Activated B cell treated with CpG ODN at 0.5 μM for 24 hours (primary cell): Measurements from ENCODE around the gene MEIOSIN. TPM values are rescaled to one million over a fixed set of nuclear protein-coding genes. Genes with fewer than 3 reads are reported as not detected.

Source experiments
- ATAC-seq: fragments of 200-7000 bp; cut with Tn5 transposase; one replicate; pipeline ENCODE4 v1.10.0; 2021; ENCODE audit warnings: low read depth, mild to moderate bottlenecking, moderate library complexity
- CTCF ChIA-PET: fragments of 350-600 bp; sonication (Branson Sonifier 250); formaldehyde crosslinking; loops from one replicate; lab custom pipeline; 2021; ENCODE audit warnings: antibody characterized with exemption; lab: Charles Lee
- POLR2A ChIA-PET: fragments of 350-600 bp; sonication (Branson Sonifier 250); formaldehyde crosslinking; loops from one replicate; lab custom pipeline; 2021; ENCODE audit warnings: antibody characterized with exemption; lab: Charles Lee
- DNase-seq: peaks from one replicate; pipeline ENCODE4 v3.0.0; 2022
- H3K27ac Mint-ChIP-seq: one replicate; pipeline ENCODE4 v1.8.0; 2020; ENCODE audit warnings: mixed read lengths
- H3K27me3 Mint-ChIP-seq: one replicate; pipeline ENCODE4 v1.8.0; 2021; ENCODE audit warnings: mixed read lengths
- H3K36me3 Mint-ChIP-seq: one replicate; pipeline ENCODE4 v1.8.0; 2021; ENCODE audit warnings: low read depth, mixed read lengths
- H3K4me1 Mint-ChIP-seq: one replicate; pipeline ENCODE4 v1.8.0; 2021; ENCODE audit warnings: mixed read lengths
- H3K4me3 Mint-ChIP-seq: one replicate; pipeline ENCODE4 v1.8.0; 2020; ENCODE audit warnings: mild to moderate bottlenecking, mixed read lengths
- H3K9me3 Mint-ChIP-seq: one replicate; pipeline ENCODE4 v1.8.0; 2020; ENCODE audit warnings: mixed read lengths
- intact Hi-C: fragments of 100-400 bp; cut with micrococcal nuclease; formaldehyde crosslinking; loops from one replicate; pipeline ENCODE4 v1.15.1; 2024
- total RNA-seq: library from RNA; stranded (reverse); gene quantifications from 2 replicates; pipeline ENCODE4 v1.2.3, GENCODE V29; 2022
- TF ChIP-seq, protein P1 (sequence below): fragments of 200-600 bp; IDR thresholded peaks from one replicate; pipeline ENCODE4 v1.8.0; 2022; ENCODE audit warnings: antibody characterized with exemption, mild to moderate bottlenecking

Gene MEIOSIN
- total RNA-seq, 1 donor from 2014 or later = not detected

DNA sequence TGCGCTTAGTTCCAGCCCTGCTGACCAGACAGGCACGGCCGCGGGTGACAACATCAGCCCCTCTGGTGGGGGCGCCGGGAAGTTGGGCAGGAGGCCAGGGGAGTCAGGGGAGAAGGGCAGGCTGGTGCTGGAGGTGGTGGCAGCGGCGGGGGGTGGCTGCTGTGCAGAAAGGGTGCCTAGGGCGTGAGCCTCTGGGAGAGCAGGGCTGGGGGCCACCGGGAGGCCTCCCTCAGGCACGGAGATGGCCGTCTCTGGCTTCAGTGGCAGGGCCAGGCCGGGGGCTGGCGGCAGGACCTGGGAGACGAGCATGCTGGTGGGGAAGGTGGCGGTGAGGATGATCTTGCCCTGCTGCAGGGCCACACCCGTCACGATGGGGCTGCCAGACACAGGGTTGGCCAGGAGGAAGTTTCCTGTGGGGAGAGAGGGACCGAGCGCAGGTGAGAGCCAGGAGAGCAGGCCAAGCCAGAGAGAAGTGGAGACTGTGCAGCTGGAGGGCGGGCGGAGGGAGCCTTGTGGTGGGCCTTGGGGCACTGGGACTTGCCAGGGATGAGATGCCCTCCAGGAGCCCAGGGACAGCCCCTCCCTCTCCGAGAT is 32.6 kb downstream of the MEIOSIN start:
- CTCF ChIA-PET = no interaction called here
- Mint-ChIP-seq H3K36me3 (no peaks in the 10 kb centered on the region), H3K4me3 (no peak overlapping the region), H3K27me3 (peaks cover 6% of the 10 kb centered on the region), H3K4me1 (peaks cover 9% of the 10 kb centered on the region), H3K27ac (no peak overlapping the region), H3K9me3 (no peaks in the 10 kb centered on the region)
- intact Hi-C loops = no loop called here
- ATAC-seq (no peak), DNase-seq (no peak)
- TF ChIP-seq, protein P1, sequence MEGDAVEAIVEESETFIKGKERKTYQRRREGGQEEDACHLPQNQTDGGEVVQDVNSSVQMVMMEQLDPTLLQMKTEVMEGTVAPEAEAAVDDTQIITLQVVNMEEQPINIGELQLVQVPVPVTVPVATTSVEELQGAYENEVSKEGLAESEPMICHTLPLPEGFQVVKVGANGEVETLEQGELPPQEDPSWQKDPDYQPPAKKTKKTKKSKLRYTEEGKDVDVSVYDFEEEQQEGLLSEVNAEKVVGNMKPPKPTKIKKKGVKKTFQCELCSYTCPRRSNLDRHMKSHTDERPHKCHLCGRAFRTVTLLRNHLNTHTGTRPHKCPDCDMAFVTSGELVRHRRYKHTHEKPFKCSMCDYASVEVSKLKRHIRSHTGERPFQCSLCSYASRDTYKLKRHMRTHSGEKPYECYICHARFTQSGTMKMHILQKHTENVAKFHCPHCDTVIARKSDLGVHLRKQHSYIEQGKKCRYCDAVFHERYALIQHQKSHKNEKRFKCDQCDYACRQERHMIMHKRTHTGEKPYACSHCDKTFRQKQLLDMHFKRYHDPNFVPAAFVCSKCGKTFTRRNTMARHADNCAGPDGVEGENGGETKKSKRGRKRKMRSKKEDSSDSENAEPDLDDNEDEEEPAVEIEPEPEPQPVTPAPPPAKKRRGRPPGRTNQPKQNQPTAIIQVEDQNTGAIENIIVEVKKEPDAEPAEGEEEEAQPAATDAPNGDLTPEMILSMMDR = no peak
- POLR2A ChIA-PET = no interaction called here

- peaks cover 12% of the 10 kb centered on the region for H3K4me1 Mint-ChIP-seq
- H3K27me3 Mint-ChIP-seq = peaks cover 6% of the 10 kb centered on the region
- H3K36me3 Mint-ChIP-seq = no peaks in the 10 kb centered on the region
- ATAC-seq (no peak), DNase-seq (no peak)
- POLR2A ChIA-PET = no interaction called here
- no peak overlapping the region for H3K4me3 Mint-ChIP-seq
- no peak overlapping the region for H3K27ac Mint-ChIP-seq
- intact Hi-C loops = no loop called here
- CTCF ChIA-PET = no interaction called here
- H3K9me3 Mint-ChIP-seq = no peaks in the 10 kb centered on the region
- TF ChIP-seq, protein P1 = no peak
Measured at GRCh38 chr19:45766296-45766868, 33.1 kb downstream of the MEIOSIN start.

GRCh38 chr19:45766869-45767346 is 33.7 kb downstream of the MEIOSIN start:
- Mint-ChIP-seq H3K27ac (no peak overlapping the region), H3K36me3 (no peaks in the 10 kb centered on the region), H3K27me3 (peaks cover 6% of the 10 kb centered on the region), H3K4me3 (no peak overlapping the region), H3K4me1 (peaks cover 12% of the 10 kb centered on the region), H3K9me3 (no peaks in the 10 kb centered on the region)
- CTCF ChIA-PET = no interaction called here
- DNase-seq (no peak), ATAC-seq (no peak)
- intact Hi-C loops = no loop called here
- POLR2A ChIA-PET = no interaction called here
- TF ChIP-seq, protein P1 = no peak

- no peak for ATAC-seq
- POLR2A ChIA-PET = no interaction called here
- intact Hi-C loops = no loop called here
- TF ChIP-seq, protein P1 = no peak
- H3K27me3 Mint-ChIP-seq = peaks cover 3% of the 10 kb centered on the region
- no peaks in the 10 kb centered on the region for H3K36me3 Mint-ChIP-seq
- H3K9me3 Mint-ChIP-seq = no peaks in the 10 kb centered on the region
- no peak for DNase-seq
- peak overlapping the region; percentile 38 for H3K4me3 Mint-ChIP-seq
- peaks cover 16% of the 10 kb centered on the region for H3K4me1 Mint-ChIP-seq
- CTCF ChIA-PET = interaction anchor here (7.1 kb wide), 1 partner anchor 31 kb away, joined by 172 read pairs; no protein-coding TSS in a partner anchor
- no peak overlapping the region for H3K27ac Mint-ChIP-seq
Measured at GRCh38 chr19:45767410-45767880, 34.2 kb downstream of the MEIOSIN start.

DNA sequence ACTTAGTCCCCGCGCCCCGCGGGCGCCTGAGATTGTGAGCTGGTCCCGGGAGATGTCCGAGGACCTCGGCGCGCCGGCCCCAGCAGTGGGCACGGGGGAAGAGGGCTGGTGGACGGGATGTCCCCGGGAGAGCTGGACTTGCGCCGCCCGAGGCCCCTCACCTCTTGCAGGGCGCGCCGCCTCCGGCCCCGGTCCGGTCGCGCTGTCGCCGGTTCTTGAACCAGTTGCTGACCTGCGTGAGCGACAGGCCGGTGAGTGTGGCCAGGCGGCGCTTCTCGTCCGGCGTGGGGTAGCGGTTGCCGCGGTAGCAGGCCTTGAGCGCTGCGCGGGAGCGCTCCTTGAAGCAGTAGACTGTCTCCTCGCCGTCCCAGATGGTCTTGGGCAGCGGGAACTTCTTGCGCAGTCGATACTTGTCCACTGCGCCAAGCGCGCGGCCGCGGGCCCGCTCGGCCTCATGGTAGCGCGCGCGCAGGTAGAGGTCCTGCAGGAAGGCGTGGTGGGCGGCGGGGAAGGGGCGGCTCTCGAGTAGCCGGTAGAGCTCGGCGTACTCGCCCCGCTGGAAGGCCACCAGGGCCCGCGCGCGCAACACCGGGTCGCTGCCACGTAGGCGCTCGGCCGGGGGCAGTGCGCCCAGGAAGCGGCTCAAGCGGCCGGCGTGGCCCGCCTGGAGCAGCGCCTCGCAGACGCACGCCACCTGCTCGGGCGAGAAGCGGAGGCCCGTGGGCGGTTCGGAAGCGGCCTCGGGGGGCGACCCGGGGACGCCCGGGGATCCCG is 34.8 kb downstream of the MEIOSIN start:
- TF ChIP-seq, protein P1 = no peak
- ATAC-seq (no peak), DNase-seq (peak; percentile 45)
- Mint-ChIP-seq H3K4me3 (peak overlapping the region; percentile 72), H3K27me3 (peaks cover 3% of the 10 kb centered on the region), H3K9me3 (no peaks in the 10 kb centered on the region), H3K4me1 (peaks cover 16% of the 10 kb centered on the region), H3K27ac (no peak overlapping the region), H3K36me3 (no peaks in the 10 kb centered on the region)
- ChIA-PET POLR2A (interaction anchor here (0.6 to 3.4 kb wide), 9 partner anchors 8 to 1364 kb away, joined by 3 to 46 read pairs (median 16); partner anchors contain the start of genes DMWD, FBXO46, FOXA3 and MYPOP), CTCF (interaction anchor here (1.2 to 7.1 kb wide), 2 partner anchors 30 to 53 kb away, joined by 4 to 172 read pairs; no protein-coding TSS in a partner anchor)
- intact Hi-C loops = loop anchor here (2.0 kb wide), 1 partner anchor 249 kb away; no protein-coding TSS in a partner anchor
